GM23338 (cell line): ENCODE measurements around the gene CACNA2D3. TPM values are rescaled to one million over a fixed set of nuclear protein-coding genes. Genes with fewer than 3 reads are reported as not detected.

Source experiments
- ATAC-seq: fragments of 200-7000 bp; cut with Tn5 transposase; 3 replicates; pipeline ENCODE4 v1.9.1; 2020
- DNase-seq: peaks from one replicate; pipeline ENCODE4 v3.0.0-alpha.2; 2015; ENCODE audit warnings: low spot score
- H2AFZ ChIP-seq: fragments of 200-600 bp; sonication (generic); 2 replicates; pipeline ENCODE4 v1.8.0; 2016; ENCODE audit warnings: antibody characterized with exemption, mild to moderate bottlenecking, moderate library complexity
- H3F3A ChIP-seq: fragments of 200-600 bp; sonication (generic); replicated peaks from 2 replicates; pipeline ENCODE4 v1.8.0; 2017; ENCODE audit warnings: antibody characterized with exemption, mixed run types, low read depth
- H3K27ac ChIP-seq: fragments of 200-600 bp; sonication (generic); 2 replicates; pipeline ENCODE4 v1.6.1; 2016; ENCODE audit warnings: low read depth
- H3K27me3 ChIP-seq: fragments of 200-600 bp; sonication (generic); 2 replicates; pipeline ENCODE4 v1.8.0; 2016; ENCODE audit warnings: mild to moderate bottlenecking, mixed run types, moderate library complexity; ENCODE audit not compliant: insufficient read depth
- H3K36me3 ChIP-seq: fragments of 200-600 bp; sonication (generic); 2 replicates; pipeline ENCODE4 v1.8.0; 2016; ENCODE audit warnings: mild to moderate bottlenecking; ENCODE audit not compliant: insufficient read depth
- H3K4me1 ChIP-seq: fragments of 200-600 bp; sonication (generic); 2 replicates; pipeline ENCODE4 v1.8.0; 2016; ENCODE audit warnings: mild to moderate bottlenecking, moderate library complexity; ENCODE audit not compliant: insufficient read depth
- H3K4me2 ChIP-seq: fragments of 200-600 bp; sonication (generic); 2 replicates; pipeline ENCODE4 v1.7.1; 2017; ENCODE audit warnings: mixed run types
- H3K4me3 ChIP-seq: fragments of 200-600 bp; sonication (generic); 2 replicates; pipeline ENCODE4 v1.6.1; 2016; ENCODE audit warnings: mixed run types
- H3K79me2 ChIP-seq: fragments of 200-600 bp; sonication (generic); replicated peaks from 2 replicates; pipeline ENCODE4 v1.8.0; 2017; ENCODE audit warnings: mild to moderate bottlenecking; ENCODE audit not compliant: insufficient read depth
- H3K9me2 ChIP-seq: fragments of 200-600 bp; sonication (generic); 2 replicates; pipeline ENCODE4 v1.8.0; 2017; ENCODE audit not compliant: insufficient read depth
- H4K20me1 ChIP-seq: fragments of 200-600 bp; sonication (generic); replicated peaks from 2 replicates; pipeline ENCODE4 v1.8.0; 2017; ENCODE audit warnings: mild to moderate bottlenecking; ENCODE audit not compliant: insufficient read depth
- H3K27ac Mint-ChIP-seq: 2 replicates; pipeline ENCODE4 v1.8.0; 2020; ENCODE audit warnings: inconsistent platforms, mild to moderate bottlenecking, moderate library complexity, mixed read lengths
- H3K27me3 Mint-ChIP-seq: 3 replicates; pipeline ENCODE4 v1.8.0; 2022; ENCODE audit warnings: low read depth, mild to moderate bottlenecking, moderate library complexity, mixed read lengths, inconsistent platforms; ENCODE audit not compliant: insufficient read depth, poor library complexity
- H3K36me3 Mint-ChIP-seq: 3 replicates; pipeline ENCODE4 v1.8.0; 2021; ENCODE audit warnings: low read depth, mild to moderate bottlenecking, inconsistent platforms, moderate library complexity, mixed read lengths
- H3K4me1 Mint-ChIP-seq: 3 replicates; pipeline ENCODE4 v1.8.0; 2020; ENCODE audit warnings: mild to moderate bottlenecking, inconsistent platforms, mixed read lengths
- H3K4me3 Mint-ChIP-seq: 3 replicates; pipeline ENCODE4 v1.8.0; 2021; ENCODE audit warnings: moderate library complexity, mild to moderate bottlenecking, inconsistent platforms, mixed read lengths
- H3K9me3 Mint-ChIP-seq: 3 replicates; pipeline ENCODE4 v1.8.0; 2020; ENCODE audit warnings: moderate library complexity, mild to moderate bottlenecking, inconsistent platforms, mixed read lengths
- CREB1 ChIP-seq: fragments of 250-450 bp; sonication (Bioruptor Pico); IDR thresholded peaks from 2 replicates; pipeline ENCODE4 v1.5.0; 2020; ENCODE audit warnings: low read depth, mild to moderate bottlenecking, moderate library complexity
- CTCF ChIP-seq, 2 experiments: fragments of 200-600 bp in 1 of 2; sonication (generic) in 1 of 2; conservative IDR thresholded peaks; 2 replicates each; pipeline versions ENCODE4 v1.5.1 to v1.6.1; 2016 to 2017; ENCODE audit warnings: antibody characterized with exemption in 2 of 2, low read depth in 2 of 2, mild to moderate bottlenecking in 2 of 2, moderate library complexity in 1 of 2
- ETS1 ChIP-seq: IDR thresholded peaks from 2 replicates; pipeline ENCODE4 v1.6.1; 2016; ENCODE audit warnings: antibody characterized with exemption
- EZH2 ChIP-seq: fragments of 200-600 bp; sonication (generic); IDR thresholded peaks from one replicate; pipeline ENCODE4 v1.8.0; 2017; ENCODE audit warnings: antibody characterized with exemption, mild to moderate bottlenecking, low read depth; ENCODE audit not compliant: unreplicated experiment
- EZH2phosphoT487 ChIP-seq: fragments of 200-600 bp; sonication (generic); IDR thresholded peaks from one replicate; pipeline ENCODE4 v1.8.1; 2018; ENCODE audit warnings: antibody characterized with exemption; ENCODE audit not compliant: unreplicated experiment
- JUNB ChIP-seq: IDR thresholded peaks from one replicate; pipeline ENCODE4 v1.6.1; 2016; ENCODE audit warnings: antibody characterized with exemption; ENCODE audit not compliant: unreplicated experiment
- NANOG ChIP-seq: IDR thresholded peaks from 2 replicates; pipeline ENCODE4 v1.6.1; 2016; ENCODE audit warnings: antibody characterized with exemption, borderline replicate concordance
- POLR2AphosphoS5 ChIP-seq: IDR thresholded peaks from 2 replicates; pipeline ENCODE4 v1.6.1; 2016; ENCODE audit warnings: antibody characterized with exemption, low read depth
- REST ChIP-seq: IDR thresholded peaks from one replicate; pipeline ENCODE4 v1.6.1; 2018; ENCODE audit warnings: antibody characterized with exemption; ENCODE audit not compliant: unreplicated experiment
- STAT1 ChIP-seq: IDR thresholded peaks from one replicate; pipeline ENCODE4 v1.6.1; 2016; ENCODE audit warnings: antibody characterized with exemption; ENCODE audit not compliant: unreplicated experiment
- ZNF114 ChIP-seq: fragments of 250-450 bp; sonication (Bioruptor Pico); IDR thresholded peaks from 2 replicates; pipeline ENCODE4 v1.5.0; 2020; ENCODE audit warnings: mild to moderate bottlenecking, moderate library complexity
- ZNF331 ChIP-seq: fragments of 250-450 bp; sonication (Bioruptor Pico); IDR thresholded peaks from 2 replicates; pipeline ENCODE4 v1.5.0; 2020; ENCODE audit warnings: low read depth, mild to moderate bottlenecking, moderate library complexity
- ZNF462 ChIP-seq: fragments of 250-450 bp; sonication (Bioruptor Pico); IDR thresholded peaks from 2 replicates; pipeline ENCODE4 v1.5.0; 2020; ENCODE audit warnings: mild to moderate bottlenecking, moderate library complexity
- polyA plus RNA-seq: library from polyadenylated mRNA; unstranded; fragments of >200 nt; fragmentation: Nextera tagmentation; extraction: Ambion mirVana; gene quantifications from 2 replicates; pipeline ENCODE4 v1.2.1, GENCODE V29; 2016
- total RNA-seq: library from RNA; depleted of rRNA; stranded (reverse); fragments of >200 nt; shearing (Covaris generic); gene quantifications from 2 replicates; pipeline ENCODE4 v1.2.3, GENCODE V29; 2014

Gene CACNA2D3
- total and polyA plus RNA-seq, 2 experiments from 2014 or later: 2.2 to 2.3 TPM

- Histone ChIP-seq H3K4me3 (no peak overlapping the region), H3F3A (no peaks in the 10 kb centered on the region), H3K36me3 (no peaks in the 10 kb centered on the region), H3K9me2 (0 out of 2 replicates have a peak, but pooled peaks cover 12% of the 10 kb centered on the region), H2AFZ (no peak overlapping the region), H3K27me3 (no peaks in the 10 kb centered on the region), H4K20me1 (no peaks in the 10 kb centered on the region), H3K27ac (no peak overlapping the region), H3K79me2 (no peaks in the 10 kb centered on the region), H3K4me2 (no peak overlapping the region), H3K4me1 (no peaks in the 10 kb centered on the region)
- Mint-ChIP-seq H3K9me3 (no peaks in the 10 kb centered on the region), H3K36me3 (no peaks in the 10 kb centered on the region), H3K4me3 (no peak overlapping the region), H3K4me1 (no peaks in the 10 kb centered on the region), H3K27ac (no peak overlapping the region), H3K27me3 (no peaks in the 10 kb centered on the region)
- ATAC-seq: no peak
- TF ChIP-seq ETS1 (no peak), EZH2phosphoT487 (no peak), JUNB (no peak), REST (no peak), CTCF (conservative IDR thresholded peaks at IDR 0.05; ENCODE audit: low read depth in 2 of 2) (no peak), POLR2AphosphoS5 (no peak), ZNF462 (no peak), NANOG (no peak), ZNF331 (CRISPR knock-in tag) (no peak), ZNF114 (no peak), STAT1 (no peak), EZH2 (no peak), CREB1 (CRISPR knock-in tag) (no peak)
- no peak for DNase-seq
Measured at GRCh38 chr3:54390582-54390981, 268.2 kb downstream of the CACNA2D3 start.
